NCI-H1930 (cell line): ENCODE measurements around the gene CIDEB.
A peak's percentile ranks its signal among the peaks of the same experiment; 100 is the strongest.

Experiments used
- DNase-seq, 2 experiments: peaks; one replicate each; lab custom pipeline; 2025; lab: John Stamatoyannopoulos, UW

The CIDEB gene

GRCh38 chr14:24290746-24291145, 17.0 kb downstream of the CIDEB start:
- DNase-seq = no peak

- no peak for DNase-seq
These were observed 18.0 kb downstream of the CIDEB start for GRCh38 chr14:24289649-24290280.

- no peak for DNase-seq
These were observed 20.8 kb downstream of the CIDEB start for GRCh38 chr14:24286996-24287395.

GRCh38 chr14:24285351-24285750, 22.4 kb downstream of the CIDEB start:
- DNase-seq = no peak

- DNase-seq = no peak
These were observed 23.2 kb downstream of the CIDEB start for GRCh38 chr14:24284501-24285035.

- no peak for DNase-seq
These were observed 23.8 kb downstream of the CIDEB start for GRCh38 chr14:24283796-24284460.

- no peak for DNase-seq
These were observed 25.0 kb downstream of the CIDEB start for GRCh38 chr14:24282736-24283135.

GRCh38 chr14:24281636-24282035, 26.1 kb downstream of the CIDEB start:
- DNase-seq = no peak

GRCh38 chr14:24280797-24281460, 26.8 kb downstream of the CIDEB start:
- no peak for DNase-seq

- DNase-seq = no peak
These were observed 28.2 kb downstream of the CIDEB start for GRCh38 chr14:24279301-24280186.

GRCh38 chr14:24278424-24278823, 29.4 kb downstream of the CIDEB start:
- DNase-seq = no peak

GRCh38 chr14:24277606-24278321, 30.0 kb downstream of the CIDEB start:
- DNase-seq = no peak

- DNase-seq = no peak
These were observed 30.7 kb downstream of the CIDEB start for GRCh38 chr14:24277071-24277470.

- no peak for DNase-seq
These were observed 33.7 kb downstream of the CIDEB start for GRCh38 chr14:24274101-24274543.

- DNase-seq = no peak
These were observed 34.3 kb downstream of the CIDEB start for GRCh38 chr14:24273422-24273998.

- DNase-seq = no peak
These were observed 35.3 kb downstream of the CIDEB start for GRCh38 chr14:24272467-24272866.

GRCh38 chr14:24271834-24272263, 35.9 kb downstream of the CIDEB start:
- no peak for DNase-seq

- DNase-seq = peak; percentile 87 to 95
These were observed 36.5 kb downstream of the CIDEB start, which contains the start of gene RABGGTA for GRCh38 chr14:24271134-24271833. TSS of gene RABGGTA (minus strand) at chr14:24271597. CDS start at chr14:24271115, 482 bp downstream.

- no peak for DNase-seq
These were observed 37.1 kb downstream of the CIDEB start for GRCh38 chr14:24270537-24271133.
